AG09309 (cell line): ENCODE results near the gene IL7R.
"Not testable (repeated sequence)": the region's sequence is repeated elsewhere in the genome, so short reads cannot be mapped to it uniquely, and the experiment has no call there.

Source experiments
- DNase-seq: peaks from one replicate; pipeline ENCODE4 v3.0.0-alpha.2; 2010; ENCODE audit warnings: low read depth
- H3K4me3 ChIP-seq: 2 replicates; pipeline ENCODE4 v1.5.1; 2011; ENCODE audit warnings: mild to moderate bottlenecking, low read depth, low read length, moderate library complexity; ENCODE audit not compliant: control insufficient read depth
- CTCF ChIP-seq: IDR thresholded peaks from 2 replicates; pipeline ENCODE4 v1.5.1; 2011; ENCODE audit warnings: mild to moderate bottlenecking, low read depth, low read length, inconsistent platforms; ENCODE audit not compliant: insufficient read depth, control insufficient read depth; ENCODE audit errors: missing control alignments

Gene IL7R

GRCh38 chr5:35887321-35888100 is 30.8 kb downstream of the IL7R start:
- no peak for DNase-seq
- no peak for TF ChIP-seq CTCF
- no peak overlapping the region for H3K4me3 ChIP-seq

- no peak for DNase-seq
- H3K4me3 ChIP-seq = no peak overlapping the region
- no peak for TF ChIP-seq CTCF
Observed at GRCh38 chr5:35890021-35891020, 33.6 kb downstream of the IL7R start.

GRCh38 chr5:35892799-35893198 is 36.1 kb downstream of the IL7R start:
- not testable (repeated sequence) for H3K4me3 ChIP-seq, DNase-seq

- TF ChIP-seq CTCF = no peak
- no peak for DNase-seq
- no peak overlapping the region for H3K4me3 ChIP-seq
Observed at GRCh38 chr5:35894131-35894530, 37.4 kb downstream of the IL7R start.

- H3K4me3 ChIP-seq = no peak overlapping the region
- DNase-seq = no peak
- TF ChIP-seq CTCF = no peak
Observed at GRCh38 chr5:35898952-35899660, 42.4 kb downstream of the IL7R start.

GRCh38 chr5:35899800-35900199 is 43.1 kb downstream of the IL7R start:
- no peak overlapping the region for H3K4me3 ChIP-seq
- no peak for DNase-seq
- TF ChIP-seq CTCF = no peak
